Keratinocyte (primary cell): ENCODE results near the gene VDAC2. TPM values are rescaled to one million over a fixed set of nuclear protein-coding genes. Genes with fewer than 3 reads are reported as not detected.

Experiments used
- DNase-seq: peaks from one replicate; pipeline ENCODE4 v3.0.0-alpha.2; 2011; ENCODE audit warnings: low read depth, missing footprints, low spot score
- FAIRE-seq: peaks from 2 replicates; lab custom pipeline; 2011; peaks lifted over from hg19 to GRCh38; lab: Jason Lieb, UNC
- H2AFZ ChIP-seq: 2 replicates; pipeline ENCODE4 v1.6.0; 2012; ENCODE audit warnings: low read length, control low read depth, inconsistent platforms; ENCODE audit not compliant: control insufficient read depth
- H3K27ac ChIP-seq: 2 replicates; pipeline ENCODE4 v1.5.1; 2011; ENCODE audit warnings: low read length; ENCODE audit not compliant: control insufficient read depth, insufficient read depth
- H3K27me3 ChIP-seq: 3 replicates; pipeline ENCODE4 v1.6.0; 2011; ENCODE audit warnings: low read length; ENCODE audit not compliant: control insufficient read depth, insufficient read depth; ENCODE audit errors: extremely low read depth
- H3K36me3 ChIP-seq, 2 experiments: 2 replicates in 1 of 2; 3 replicates in 1 of 2; pipeline ENCODE4 v1.5.1; 2011; ENCODE audit warnings: low read length in 2 of 2, mild to moderate bottlenecking in 1 of 2; ENCODE audit not compliant: control insufficient read depth in 2 of 2, insufficient read depth in 2 of 2; ENCODE audit errors: extremely low read depth in 1 of 2
- H3K4me1 ChIP-seq: 3 replicates; pipeline ENCODE4 v1.5.1; 2011; ENCODE audit warnings: low read length; ENCODE audit not compliant: control insufficient read depth, insufficient read depth; ENCODE audit errors: extremely low read depth
- H3K4me2 ChIP-seq: 3 replicates; pipeline ENCODE4 v1.6.0; 2011; ENCODE audit warnings: low read depth, low read length; ENCODE audit not compliant: control insufficient read depth, insufficient read depth; ENCODE audit errors: extremely low read depth
- H3K4me3 ChIP-seq, 3 experiments: fragments of 200-600 bp in 1 of 3; sonication (generic) in 1 of 3; 2 replicates in 2 of 3; 3 replicates in 1 of 3; pipeline ENCODE4 v1.5.1; 2011 to 2016; ENCODE audit warnings: low read length in 3 of 3, mild to moderate bottlenecking in 3 of 3, control low read depth in 2 of 3, inconsistent platforms in 1 of 3, low read depth in 1 of 3, mixed read lengths in 1 of 3, mixed run types in 1 of 3, moderate library complexity in 1 of 3; ENCODE audit not compliant: control insufficient read depth in 2 of 3, insufficient read depth in 2 of 3; ENCODE audit errors: extremely low read depth in 1 of 3
- H3K79me2 ChIP-seq: 2 replicates; pipeline ENCODE4 v1.6.0; 2012; ENCODE audit warnings: low read length; ENCODE audit not compliant: control insufficient read depth, insufficient read depth
- H3K9ac ChIP-seq: 3 replicates; pipeline ENCODE4 v1.6.0; 2011; ENCODE audit warnings: low read length; ENCODE audit not compliant: control insufficient read depth, insufficient read depth; ENCODE audit errors: extremely low read depth
- H3K9me1 ChIP-seq: 3 replicates; pipeline ENCODE4 v1.6.0; 2011; ENCODE audit warnings: low read length; ENCODE audit not compliant: control insufficient read depth, insufficient read depth; ENCODE audit errors: extremely low read depth
- H3K9me3 ChIP-seq: 2 replicates; pipeline ENCODE4 v1.5.1; 2012; ENCODE audit warnings: low read depth, low read length; ENCODE audit not compliant: control insufficient read depth
- H4K20me1 ChIP-seq: 3 replicates; pipeline ENCODE4 v1.6.0; 2011; ENCODE audit warnings: low read length; ENCODE audit not compliant: control insufficient read depth, insufficient read depth; ENCODE audit errors: extremely low read depth
- CTCF ChIP-seq, 3 experiments: IDR thresholded peaks in 1 of 3; conservative IDR thresholded peaks in 1 of 3; optimal IDR thresholded peaks in 1 of 3; 2 replicates in 2 of 3; 3 replicates in 1 of 3; pipeline versions ENCODE3 to v1.5.1; 2011; ENCODE audit warnings: low read length in 3 of 3, mild to moderate bottlenecking in 3 of 3, moderate library complexity in 2 of 3, control low read depth in 1 of 3, inconsistent platforms in 1 of 3; ENCODE audit not compliant: insufficient read depth in 2 of 3; ENCODE audit errors: extremely low read depth in 1 of 3
- EZH2 ChIP-seq: IDR thresholded peaks from one replicate; pipeline ENCODE4 v1.6.1; 2012; ENCODE audit warnings: inconsistent platforms, mild to moderate bottlenecking, low read length, moderate library complexity
- dilution Hi-C: fragments of 300-500 bp; cut with MboI; formaldehyde crosslinking; loops from one replicate; pipeline ENCODE4 v1.7.0; 2020; ENCODE audit warnings: low sequenced_read_pairs; ENCODE audit not compliant: extremely low pct_ligation_motif_present
- polyA plus RNA-seq, 5 experiments: library from polyadenylated mRNA; depleted of rRNA in 3 of 5; stranded (reverse) in 3 of 5; stranded (forward) in 1 of 5; unstranded in 1 of 5; fragments of >200 nt; gene quantifications; 1 replicate in 1 of 5; 2 replicates in 3 of 5; 3 replicates in 1 of 5; pipeline versions ENCODE4 v1.2.1 to v1.2.3, GENCODE V29; 2011 to 2012; ENCODE audit warnings: missing spikeins in 2 of 5, low read depth in 1 of 5, low replicate concordance in 1 of 5

VDAC2 gene
- polyA plus RNA-seq, 1 donor (not counting 4 experiments of a cell fraction or from before 2014, with no cell fraction given) = 152 TPM

- Histone ChIP-seq H3K9me1 (no peaks in the 10 kb centered on the region), H3K4me3 (no peak overlapping the region), H2AFZ (no peak overlapping the region), H4K20me1 (no peaks in the 10 kb centered on the region), H3K9me3 (no peaks in the 10 kb centered on the region), H3K79me2 (no peaks in the 10 kb centered on the region), H3K4me2 (no peak overlapping the region), H3K27ac (no peak overlapping the region), H3K36me3 (no peaks in the 10 kb centered on the region), H3K9ac (no peak overlapping the region), H3K4me1 (peaks cover 20% of the 10 kb centered on the region), H3K27me3 (no peaks in the 10 kb centered on the region)
- dilution Hi-C loops = no loop called here
- TF ChIP-seq CTCF (optimal IDR thresholded peaks at IDR 0.05 in 1 of 3, IDR thresholded peaks at IDR 0.05 in 1 of 3, conservative IDR thresholded peaks at IDR 0.05 in 1 of 3; ENCODE audit: extremely low read depth in 1 of 3, insufficient read depth in 2 of 3, low read length in 3 of 3) (no peak), EZH2 (no peak)
- DNase-seq (no peak), FAIRE-seq (no peak)
These were observed 35.0 kb downstream of the VDAC2 start for GRCh38 chr10:75245354-75246250.

- no peak for DNase-seq
- Histone ChIP-seq H2AFZ (no peak overlapping the region), H3K9me3 (no peaks in the 10 kb centered on the region), H3K9me1 (no peaks in the 10 kb centered on the region), H3K27ac (no peak overlapping the region), H3K4me1 (peaks cover 29% of the 10 kb centered on the region), H4K20me1 (no peaks in the 10 kb centered on the region), H3K27me3 (no peaks in the 10 kb centered on the region), H3K79me2 (no peaks in the 10 kb centered on the region), H3K36me3 (no peaks in the 10 kb centered on the region), H3K9ac (no peak overlapping the region), H3K4me2 (no peak overlapping the region), H3K4me3 (no peak overlapping the region)
- FAIRE-seq = no peak
- dilution Hi-C loops = no loop called here
- no peak for TF ChIP-seq EZH2
- TF ChIP-seq CTCF (optimal IDR thresholded peaks at IDR 0.05 in 1 of 3, IDR thresholded peaks at IDR 0.05 in 1 of 3, conservative IDR thresholded peaks at IDR 0.05 in 1 of 3; ENCODE audit: extremely low read depth in 1 of 3, insufficient read depth in 2 of 3, low read length in 3 of 3) = no peak
These were observed 35.9 kb downstream of the VDAC2 start for GRCh38 chr10:75246506-75246905.
